Measurements from ENCODE around the gene CLASRP. TPM values are rescaled to one million over a fixed set of nuclear protein-coding genes. Genes with fewer than 3 reads are reported as not detected.

The CLASRP gene
- total RNA-seq, 1 donor from 2014 or later: 111 TPM

DNA sequence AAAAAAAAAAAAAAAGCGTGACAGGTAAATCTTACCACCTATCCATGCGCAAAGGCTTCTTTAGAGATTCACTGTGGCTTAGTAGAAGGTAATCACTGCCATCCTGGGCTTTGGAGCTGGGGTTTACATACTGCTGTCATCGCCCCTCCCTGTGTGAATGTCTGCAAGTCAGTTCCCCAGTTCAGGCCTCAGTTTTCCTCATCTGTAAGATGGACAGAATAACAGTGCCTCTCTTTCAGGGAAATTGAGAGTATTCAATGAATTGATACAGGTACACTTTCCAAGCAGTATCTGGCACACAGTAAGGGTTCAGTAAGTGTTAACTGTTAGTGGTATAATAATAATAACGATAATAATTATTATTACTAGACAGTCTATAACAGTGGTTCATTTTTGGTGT lies 35.4 kb upstream of the CLASRP start:
- Mint-ChIP-seq H3K4me1 (ENCODE audit: unreplicated experiment) (peaks cover 10% of the 10 kb centered on the region), H3K27ac (no peak overlapping the region), H3K4me3 (no peak overlapping the region), H3K9me3 (no peaks in the 10 kb centered on the region), H3K27me3 (no peaks in the 10 kb centered on the region), H3K36me3 (no peaks in the 10 kb centered on the region)
- DNase-seq (ENCODE audit: extremely low spot score, unreplicated experiment): no peak
- TF ChIP-seq, protein P1, sequence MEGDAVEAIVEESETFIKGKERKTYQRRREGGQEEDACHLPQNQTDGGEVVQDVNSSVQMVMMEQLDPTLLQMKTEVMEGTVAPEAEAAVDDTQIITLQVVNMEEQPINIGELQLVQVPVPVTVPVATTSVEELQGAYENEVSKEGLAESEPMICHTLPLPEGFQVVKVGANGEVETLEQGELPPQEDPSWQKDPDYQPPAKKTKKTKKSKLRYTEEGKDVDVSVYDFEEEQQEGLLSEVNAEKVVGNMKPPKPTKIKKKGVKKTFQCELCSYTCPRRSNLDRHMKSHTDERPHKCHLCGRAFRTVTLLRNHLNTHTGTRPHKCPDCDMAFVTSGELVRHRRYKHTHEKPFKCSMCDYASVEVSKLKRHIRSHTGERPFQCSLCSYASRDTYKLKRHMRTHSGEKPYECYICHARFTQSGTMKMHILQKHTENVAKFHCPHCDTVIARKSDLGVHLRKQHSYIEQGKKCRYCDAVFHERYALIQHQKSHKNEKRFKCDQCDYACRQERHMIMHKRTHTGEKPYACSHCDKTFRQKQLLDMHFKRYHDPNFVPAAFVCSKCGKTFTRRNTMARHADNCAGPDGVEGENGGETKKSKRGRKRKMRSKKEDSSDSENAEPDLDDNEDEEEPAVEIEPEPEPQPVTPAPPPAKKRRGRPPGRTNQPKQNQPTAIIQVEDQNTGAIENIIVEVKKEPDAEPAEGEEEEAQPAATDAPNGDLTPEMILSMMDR (conservative IDR thresholded peaks at IDR 0.05): no peak

DNA sequence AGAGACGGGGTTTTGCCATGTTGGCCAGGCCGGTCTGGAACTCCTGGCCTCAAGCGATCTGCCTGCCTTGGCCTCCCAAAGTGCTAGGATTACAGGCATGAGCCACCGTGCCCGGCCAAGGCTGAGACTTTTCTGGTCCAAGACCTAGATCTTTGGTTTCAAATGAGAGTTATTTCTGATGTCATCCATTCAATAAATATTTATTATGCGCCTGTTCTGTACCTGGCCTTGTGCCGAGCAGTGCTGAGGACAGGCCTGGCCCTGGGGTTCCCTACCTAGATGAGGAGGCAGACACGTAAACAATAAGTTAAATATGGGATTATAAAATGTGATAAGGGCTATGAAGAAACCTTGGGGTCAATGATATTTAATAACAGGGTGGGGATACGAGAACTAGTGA lies 33.1 kb upstream of the CLASRP start:
- TF ChIP-seq, protein P1 (conservative IDR thresholded peaks at IDR 0.05): no peak
- peaks cover 10% of the 10 kb centered on the region for H3K4me1 Mint-ChIP-seq (ENCODE audit: unreplicated experiment)
- no peak overlapping the region for H3K4me3 Mint-ChIP-seq
- no peaks in the 10 kb centered on the region for H3K9me3 Mint-ChIP-seq
- no peak for DNase-seq (ENCODE audit: extremely low spot score, unreplicated experiment)
- H3K27ac Mint-ChIP-seq: peak overlapping the region; percentile 32
- no peaks in the 10 kb centered on the region for H3K27me3 Mint-ChIP-seq
- no peaks in the 10 kb centered on the region for H3K36me3 Mint-ChIP-seq

DNA sequence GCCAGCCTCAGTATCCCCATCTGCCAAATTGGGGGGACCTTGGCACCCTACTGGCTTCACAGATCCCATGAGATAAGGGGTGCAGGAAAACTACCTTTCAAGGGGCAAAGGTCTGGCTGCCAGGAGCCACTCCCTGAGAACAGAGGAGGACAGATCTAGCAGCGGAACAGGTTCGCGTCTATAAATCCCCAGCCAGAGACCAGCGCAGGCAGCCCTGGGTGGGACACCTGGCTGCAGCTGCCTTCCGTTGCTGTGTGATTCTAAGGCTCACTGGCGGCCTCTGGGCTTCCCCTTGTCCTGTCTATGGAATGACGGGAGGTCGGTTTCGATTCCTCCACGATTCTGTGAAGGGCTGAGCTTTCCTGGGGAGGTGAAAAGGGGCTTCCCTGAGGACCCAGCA lies 30.3 kb upstream of the CLASRP start:
- Mint-ChIP-seq H3K27me3 (no peaks in the 10 kb centered on the region), H3K4me3 (no peak overlapping the region), H3K27ac (peak overlapping the region; percentile 55)

DNA sequence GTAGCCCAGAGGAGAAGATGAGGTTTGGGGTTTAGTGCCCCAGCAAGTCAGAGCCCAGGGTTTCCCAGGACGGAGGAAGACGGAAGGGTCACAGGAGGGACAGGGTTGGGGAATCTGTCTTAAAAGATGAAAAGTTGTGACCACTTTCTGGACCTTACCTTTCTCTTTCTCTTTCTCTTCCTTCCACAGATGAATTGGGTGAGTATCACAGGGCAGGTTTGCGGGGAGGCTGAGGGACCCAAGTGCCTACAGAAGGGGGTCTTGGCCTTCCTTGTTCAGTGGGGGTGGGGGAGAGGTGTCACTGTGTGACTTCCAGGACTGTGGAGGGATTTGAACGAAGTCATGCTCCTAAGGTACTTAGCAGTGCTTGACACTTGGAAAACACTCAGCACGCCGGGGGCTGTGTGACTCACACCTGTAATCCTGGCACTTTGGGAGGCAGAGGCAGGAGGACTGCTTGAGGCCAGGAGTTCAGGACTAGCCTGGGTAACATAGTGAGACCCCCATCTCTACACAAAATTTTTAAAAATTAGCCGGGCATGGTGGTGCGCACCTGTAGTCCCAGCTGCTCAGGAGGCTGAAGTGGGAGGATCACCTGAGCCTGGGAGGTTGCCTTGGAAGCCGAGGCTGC lies 29.1 kb upstream of the CLASRP start:
- Mint-ChIP-seq H3K27ac (no peak overlapping the region), H3K4me1 (ENCODE audit: unreplicated experiment) (no peaks in the 10 kb centered on the region)

More for the DNA sequence above, 30.3 kb upstream of the CLASRP start:
- DNase-seq (ENCODE audit: extremely low spot score, unreplicated experiment): no peak
- Mint-ChIP-seq H3K9me3 (no peaks in the 10 kb centered on the region), H3K4me1 (ENCODE audit: unreplicated experiment) (no peaks in the 10 kb centered on the region), H3K36me3 (no peaks in the 10 kb centered on the region)
- TF ChIP-seq, protein P1 (conservative IDR thresholded peaks at IDR 0.05): no peak

DNA sequence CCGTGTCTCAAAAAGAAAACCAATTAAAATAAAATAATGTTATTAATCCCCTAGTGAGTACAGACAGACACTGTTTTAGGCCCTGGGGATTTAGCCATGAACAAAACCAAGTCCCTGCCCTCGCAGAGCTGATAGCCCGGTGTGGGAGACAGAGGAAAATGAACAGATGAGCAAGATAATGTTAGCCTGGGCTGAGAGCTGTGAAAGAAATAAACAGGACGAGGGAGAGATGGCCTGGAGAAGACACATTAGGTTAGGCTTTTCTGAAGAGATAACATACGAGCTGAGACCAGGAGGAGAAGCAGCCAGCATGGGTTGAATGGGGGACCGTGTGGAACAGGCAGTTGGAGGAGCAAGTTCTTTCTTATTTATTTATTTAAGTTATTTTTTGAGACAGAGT lies 28.5 kb upstream of the CLASRP start:
- Mint-ChIP-seq H3K27me3 (no peaks in the 10 kb centered on the region), H3K36me3 (no peaks in the 10 kb centered on the region), H3K27ac (no peak overlapping the region), H3K4me3 (no peak overlapping the region), H3K4me1 (ENCODE audit: unreplicated experiment) (no peaks in the 10 kb centered on the region), H3K9me3 (no peaks in the 10 kb centered on the region)
- DNase-seq (ENCODE audit: extremely low spot score, unreplicated experiment): no peak
- TF ChIP-seq, protein P1 (conservative IDR thresholded peaks at IDR 0.05): no peak

More for the DNA sequence above, 29.1 kb upstream of the CLASRP start:
- no peaks in the 10 kb centered on the region for H3K36me3 Mint-ChIP-seq
- no peak overlapping the region for H3K4me3 Mint-ChIP-seq
- H3K27me3 Mint-ChIP-seq: no peaks in the 10 kb centered on the region
- DNase-seq (ENCODE audit: extremely low spot score, unreplicated experiment): no peak
- H3K9me3 Mint-ChIP-seq: no peaks in the 10 kb centered on the region
- TF ChIP-seq, protein P1 (conservative IDR thresholded peaks at IDR 0.05): no peak
